Body of pancreas (tissue), 4 donors: ENCODE results near the gene IER3.

Experiments used
- CTCF ChIP-seq, 7 experiments: fragments of 450-650 bp in 4 of 7; fragments of 200-600 bp in 3 of 7; sonication (generic) in 3 of 7; IDR thresholded peaks; one replicate each; pipeline ENCODE4 v1.5.1; 2016 to 2019; ENCODE audit warnings: antibody characterized with exemption in 7 of 7
- POLR2A ChIP-seq, 3 donors: fragments of 450-650 bp; IDR thresholded peaks; one replicate each; pipeline ENCODE4 v1.6.1; 2016; ENCODE audit warnings: antibody characterized with exemption in 3 of 3, mild to moderate bottlenecking in 2 of 3

GRCh38 chr6:30724906-30725667, 19.3 kb downstream of the IER3 start:
- TF ChIP-seq CTCF (IDR thresholded peaks at IDR 0.05) (no peak), POLR2A (IDR thresholded peaks at IDR 0.05) (peak in 1 of 3 donors; percentile 8)
